A549 (cell line): ENCODE measurements around the gene C4orf54. TPM values are rescaled to one million over a fixed set of nuclear protein-coding genes. Genes with fewer than 3 reads are reported as not detected.

ENCODE experiments used
- ATAC-seq, 2 experiments: fragments of 200-7000 bp in 1 of 2; fragments of >200 bp in 1 of 2; cut with Nextera tagmentation in 1 of 2; cut with Tn5 transposase in 1 of 2; 3 replicates each; pipeline versions ENCODE4 v1.8.0 to v1.9.1; 2018 to 2020; ENCODE audit warnings: mild to moderate bottlenecking in 1 of 2, moderate library complexity in 1 of 2
- CTCF ChIA-PET: fragments of 300-600 bp; sonication (Branson Sonifier 250); formaldehyde crosslinking; extraction: SDS; loops from one replicate; lab custom pipeline; 2021; ENCODE audit warnings: antibody characterized with exemption, inconsistent platforms; lab: Yijun Ruan, JAX
- POLR2A ChIA-PET: fragments of 350-600 bp; formaldehyde crosslinking; extraction: SDS; loops from one replicate; lab custom pipeline; 2021; ENCODE audit warnings: antibody characterized with exemption, inconsistent platforms; lab: Yijun Ruan, JAX
- DNase-seq, 2 experiments: peaks; one replicate each; pipeline versions ENCODE4 v3.0.0 to v3.0.0-alpha.2; 2011 to 2016; ENCODE audit warnings: low read depth in 1 of 2, low spot score in 1 of 2
- FAIRE-seq: peaks from 2 replicates; lab custom pipeline; 2011; peaks lifted over from hg19 to GRCh38; lab: Jason Lieb, UNC
- H3K27ac ChIP-seq, 2 experiments: fragments of >200 bp; sonication (Bioruptor Twin); formaldehyde crosslinking; 3 replicates each; pipeline ENCODE4 v1.5.1; 2016 to 2017
- H3K4me1 ChIP-seq: fragments of >200 bp; sonication (Bioruptor Twin); formaldehyde crosslinking; 3 replicates; pipeline ENCODE4 v1.6.1; 2016
- H3K4me2 ChIP-seq: fragments of >200 bp; sonication (Bioruptor Twin); formaldehyde crosslinking; 3 replicates; pipeline ENCODE4 v1.6.1; 2016
- H3K4me3 ChIP-seq: fragments of >200 bp; sonication (Bioruptor Twin); formaldehyde crosslinking; 3 replicates; pipeline ENCODE4 v1.5.1; 2016
- H3K9me3 ChIP-seq: fragments of >200 bp; sonication (Bioruptor Twin); formaldehyde crosslinking; 3 replicates; pipeline ENCODE4 v1.6.1; 2016
- BHLHE40 ChIP-seq: IDR thresholded peaks from 2 replicates; pipeline ENCODE4 v1.6.1; 2012; ENCODE audit warnings: low read depth, low read length, inconsistent platforms
- CBX2 ChIP-seq: fragments of 200-600 bp; sonication (generic); IDR thresholded peaks from 2 replicates; pipeline ENCODE4 v1.6.1; 2016; ENCODE audit warnings: low read depth, mild to moderate bottlenecking, borderline replicate concordance
- ESRRA ChIP-seq: fragments of 150-350 bp; IDR thresholded peaks from 2 replicates; pipeline ENCODE4 v1.6.1; 2014; ENCODE audit warnings: mild to moderate bottlenecking, low read length, borderline replicate concordance
- FOSB ChIP-seq: fragments of 250-450 bp; sonication (Bioruptor Pico); IDR thresholded peaks from 2 replicates; pipeline ENCODE4 v1.5.0; 2020; ENCODE audit warnings: mild to moderate bottlenecking, moderate library complexity
- FOXS1 ChIP-seq: fragments of 250-450 bp; sonication (Bioruptor Pico); IDR thresholded peaks from 2 replicates; pipeline ENCODE4 v1.5.0; 2020; ENCODE audit warnings: mild to moderate bottlenecking, moderate library complexity
- HDAC2 ChIP-seq: fragments of 200-600 bp; sonication (generic); IDR thresholded peaks from 2 replicates; pipeline ENCODE4 v1.6.1; 2016
- HEYL ChIP-seq: fragments of 250-450 bp; sonication (Bioruptor Pico); IDR thresholded peaks from 2 replicates; pipeline ENCODE4 v1.8.0; 2021; ENCODE audit warnings: mild to moderate bottlenecking, moderate library complexity
- HOXA7 ChIP-seq: fragments of 250-450 bp; sonication (Bioruptor Pico); IDR thresholded peaks from 2 replicates; pipeline ENCODE4 v1.5.0; 2020; ENCODE audit warnings: mild to moderate bottlenecking, moderate library complexity
- JUN ChIP-seq, 2 experiments: fragments of >200 bp; sonication (Bioruptor Twin); formaldehyde crosslinking; IDR thresholded peaks; 2 replicates in 1 of 2; 3 replicates in 1 of 2; pipeline ENCODE4 v1.6.1; 2016 to 2017
- MAFK ChIP-seq: fragments of 450-650 bp; IDR thresholded peaks from 2 replicates; pipeline ENCODE4 v1.6.1; 2014; ENCODE audit not compliant: partially characterized antibody
- MAZ ChIP-seq: fragments of 150-350 bp; IDR thresholded peaks from 2 replicates; pipeline ENCODE4 v1.6.1; 2014; ENCODE audit warnings: antibody characterized with exemption, low read depth, low read length, borderline replicate concordance
- MYC ChIP-seq: IDR thresholded peaks from 2 replicates; pipeline ENCODE4 v1.6.1; 2012; ENCODE audit warnings: mild to moderate bottlenecking, inconsistent platforms, low read length, improper control_type of control experiment, borderline replicate concordance
- NPAS2 ChIP-seq: fragments of 250-450 bp; sonication (Bioruptor Pico); IDR thresholded peaks from 2 replicates; pipeline ENCODE4 v1.8.0; 2022; ENCODE audit warnings: mild to moderate bottlenecking, moderate library complexity, borderline replicate concordance
- NR3C1 ChIP-seq: fragments of >200 bp; sonication (Bioruptor Twin); formaldehyde crosslinking; IDR thresholded peaks from 3 replicates; pipeline ENCODE4 v1.6.1; 2017
- PHF8 ChIP-seq: fragments of 200-600 bp; sonication (generic); IDR thresholded peaks from 2 replicates; pipeline ENCODE4 v1.6.1; 2016; ENCODE audit warnings: low read depth, mild to moderate bottlenecking, antibody characterized with exemption, moderate library complexity, borderline replicate concordance
- RARB ChIP-seq: fragments of 250-450 bp; sonication (Bioruptor Pico); IDR thresholded peaks from 2 replicates; pipeline ENCODE4 v1.8.0; 2021; ENCODE audit warnings: mild to moderate bottlenecking, moderate library complexity
- RCOR1 ChIP-seq: fragments of 150-350 bp; IDR thresholded peaks from 2 replicates; pipeline ENCODE4 v1.6.1; 2014; ENCODE audit warnings: antibody characterized with exemption, low read length, low read depth
- REST ChIP-seq: fragments of 200-600 bp; sonication (generic); IDR thresholded peaks from 2 replicates; pipeline ENCODE4 v1.6.1; 2016; ENCODE audit warnings: antibody characterized with exemption, mild to moderate bottlenecking, moderate library complexity
- RFX5 ChIP-seq: fragments of 450-650 bp; IDR thresholded peaks from 2 replicates; pipeline ENCODE4 v1.7.1; 2014; ENCODE audit warnings: antibody characterized with exemption, mild to moderate bottlenecking, moderate library complexity
- RNF2 ChIP-seq: fragments of 200-600 bp; sonication (generic); IDR thresholded peaks from 2 replicates; pipeline ENCODE4 v1.6.1; 2016; ENCODE audit warnings: low read depth, mild to moderate bottlenecking, antibody characterized with exemption, moderate library complexity, borderline replicate concordance
- SMC3 ChIP-seq: fragments of >200 bp; sonication (Bioruptor Twin); formaldehyde crosslinking; IDR thresholded peaks from 3 replicates; pipeline ENCODE4 v1.6.1; 2018; ENCODE audit warnings: inconsistent platforms
- TFCP2L1 ChIP-seq: fragments of 250-450 bp; sonication (Bioruptor Pico); IDR thresholded peaks from 2 replicates; pipeline ENCODE4 v1.5.0; 2021; ENCODE audit warnings: mild to moderate bottlenecking
- TP53 ChIP-seq: fragments of 250-450 bp; sonication (Bioruptor Pico); IDR thresholded peaks from 2 replicates; pipeline ENCODE4 v1.5.0; 2021; ENCODE audit warnings: mild to moderate bottlenecking, moderate library complexity
- USF2 ChIP-seq: fragments of 450-650 bp; IDR thresholded peaks from 2 replicates; pipeline ENCODE4 v1.6.1; 2014; ENCODE audit warnings: antibody characterized with exemption
- ZC3H11A ChIP-seq: fragments of 450-650 bp; IDR thresholded peaks from 2 replicates; pipeline ENCODE4 v1.6.1; 2014; ENCODE audit warnings: antibody characterized with exemption, mild to moderate bottlenecking
- WGBS: methylation state at CpG from one replicate; pipeline ENCODE4 v1.1.6; 2017; ENCODE audit errors: missing lambda C conversion rate; 5-methylcytosine and 5-hydroxymethylcytosine counted together
- polyA plus RNA-seq, 4 experiments: library from polyadenylated mRNA; depleted of rRNA in 3 of 4; stranded (reverse); fragments of >200 nt; fragmentation: RNase III in 1 of 4; extraction: RNeasy Plus Mini Kit Qiagen cat#74134 plus additional on column Dnase treatment in 1 of 4; gene quantifications; 2 replicates in 3 of 4; 3 replicates in 1 of 4; pipeline ENCODE4 v1.2.3, GENCODE V29; 2011 to 2017
- TF ChIP-seq, protein P1 (sequence below): IDR thresholded peaks from 2 replicates; pipeline ENCODE4 v1.6.1; 2012
- TF ChIP-seq, protein P2 (sequence below): fragments of 250-450 bp; sonication (Bioruptor Pico); IDR thresholded peaks from 2 replicates; pipeline ENCODE4 v1.5.0; 2020; ENCODE audit warnings: low read depth, mild to moderate bottlenecking, moderate library complexity
- TF ChIP-seq, protein P3 (sequence below): fragments of 150-350 bp; IDR thresholded peaks from 2 replicates; pipeline ENCODE4 v1.6.1; 2014; ENCODE audit warnings: low read depth, mild to moderate bottlenecking, low read length

C4orf54 gene
- polyA plus RNA-seq, 2 of the 4 experiments (the other 2 are of a cell fraction), result not detected

- no peak for ATAC-seq
- Histone ChIP-seq H3K4me2 (no peak overlapping the region), H3K27ac (no peak overlapping the region), H3K4me1 (no peaks in the 10 kb centered on the region)
- TF ChIP-seq JUN (IDR thresholded peaks at IDR 0.05) (no peak), USF2 (no peak), PHF8 (no peak), MYC (no peak), ESRRA (no peak), MAFK (no peak), TFCP2L1 (no peak), NPAS2 (no peak), RNF2 (no peak), ZC3H11A (no peak), SMC3 (no peak), HEYL (CRISPR knock-in tag) (no peak)
- TF ChIP-seq, protein P1, sequence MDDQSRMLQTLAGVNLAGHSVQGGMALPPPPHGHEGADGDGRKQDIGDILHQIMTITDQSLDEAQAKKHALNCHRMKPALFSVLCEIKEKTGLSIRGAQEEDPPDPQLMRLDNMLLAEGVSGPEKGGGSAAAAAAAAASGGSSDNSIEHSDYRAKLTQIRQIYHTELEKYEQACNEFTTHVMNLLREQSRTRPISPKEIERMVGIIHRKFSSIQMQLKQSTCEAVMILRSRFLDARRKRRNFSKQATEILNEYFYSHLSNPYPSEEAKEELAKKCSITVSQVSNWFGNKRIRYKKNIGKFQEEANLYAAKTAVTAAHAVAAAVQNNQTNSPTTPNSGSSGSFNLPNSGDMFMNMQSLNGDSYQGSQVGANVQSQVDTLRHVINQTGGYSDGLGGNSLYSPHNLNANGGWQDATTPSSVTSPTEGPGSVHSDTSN, result no peak
- TF ChIP-seq, protein P2, sequence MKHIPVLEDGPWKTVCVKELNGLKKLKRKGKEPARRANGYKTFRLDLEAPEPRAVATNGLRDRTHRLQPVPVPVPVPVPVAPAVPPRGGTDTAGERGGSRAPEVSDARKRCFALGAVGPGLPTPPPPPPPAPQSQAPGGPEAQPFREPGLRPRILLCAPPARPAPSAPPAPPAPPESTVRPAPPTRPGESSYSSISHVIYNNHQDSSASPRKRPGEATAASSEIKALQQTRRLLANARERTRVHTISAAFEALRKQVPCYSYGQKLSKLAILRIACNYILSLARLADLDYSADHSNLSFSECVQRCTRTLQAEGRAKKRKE (CRISPR knock-in tag), result no peak
- TF ChIP-seq, all 56 proteins: peak for 0
- DNase-seq (no peak), FAIRE-seq (no peak)
- WGBS, result 76% methylated on average over 6 of the region's 9 CpGs
- CTCF ChIA-PET, result no interaction called here
- Histone ChIP-seq H3K4me3 (no peak overlapping the region), H3K9me3 (no peaks in the 10 kb centered on the region)
- POLR2A ChIA-PET, result no interaction called here
Observed at GRCh38 chr4:99649208-99649607, 8.4 kb downstream of the C4orf54 start.

- H3K27ac ChIP-seq, result no peak overlapping the region
- POLR2A ChIA-PET, result interaction anchor here (0.6 kb wide), 1 partner anchor 302 kb away, joined by 4 read pairs; no protein-coding TSS in a partner anchor
- no peak for FAIRE-seq
- H3K4me3 ChIP-seq, result no peak overlapping the region
- 57% methylated on average over 1 of the region's 1 CpG for WGBS
- H3K4me1 ChIP-seq, result no peaks in the 10 kb centered on the region
- no peak for ATAC-seq
- CTCF ChIA-PET, result no interaction called here
- TF ChIP-seq REST, result no peak
- TF ChIP-seq RARB (CRISPR knock-in tag), result no peak
- no peak for TF ChIP-seq USF2
- no peak for TF ChIP-seq CBX2
- TF ChIP-seq MYC, result no peak
- TF ChIP-seq, protein P3, sequence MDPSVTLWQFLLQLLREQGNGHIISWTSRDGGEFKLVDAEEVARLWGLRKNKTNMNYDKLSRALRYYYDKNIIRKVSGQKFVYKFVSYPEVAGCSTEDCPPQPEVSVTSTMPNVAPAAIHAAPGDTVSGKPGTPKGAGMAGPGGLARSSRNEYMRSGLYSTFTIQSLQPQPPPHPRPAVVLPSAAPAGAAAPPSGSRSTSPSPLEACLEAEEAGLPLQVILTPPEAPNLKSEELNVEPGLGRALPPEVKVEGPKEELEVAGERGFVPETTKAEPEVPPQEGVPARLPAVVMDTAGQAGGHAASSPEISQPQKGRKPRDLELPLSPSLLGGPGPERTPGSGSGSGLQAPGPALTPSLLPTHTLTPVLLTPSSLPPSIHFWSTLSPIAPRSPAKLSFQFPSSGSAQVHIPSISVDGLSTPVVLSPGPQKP, result no peak
- TF ChIP-seq MAZ, result no peak
- no peak for TF ChIP-seq NR3C1
- TF ChIP-seq MAFK, result no peak
- TF ChIP-seq HOXA7 (CRISPR knock-in tag), result no peak
- TF ChIP-seq FOSB (CRISPR knock-in tag), result no peak
- TF ChIP-seq BHLHE40, result no peak
- no peak for TF ChIP-seq HDAC2
- no peak for TF ChIP-seq SMC3
- no peak for TF ChIP-seq TP53
- TF ChIP-seq FOXS1, result no peak
- TF ChIP-seq RFX5, result no peak
- TF ChIP-seq RCOR1, result no peak
- TF ChIP-seq, all 56 proteins: peak for 0
- no peaks in the 10 kb centered on the region for H3K9me3 ChIP-seq
- H3K4me2 ChIP-seq, result no peak overlapping the region
- no peak for DNase-seq
Observed at GRCh38 chr4:99648321-99648720, 9.3 kb downstream of the C4orf54 start.
